Measurements from ENCODE around the gene ANKRD62.

GRCh38 chr18:12053289-12053688 lies 40.4 kb upstream of the ANKRD62 start:
- TF ChIP-seq SIN3A (IDR thresholded peaks at IDR 0.05; ENCODE audit: borderline replicate concordance, insufficient read depth, low read length) (no peak), POLR2AphosphoS5 (IDR thresholded peaks at IDR 0.05; ENCODE audit: low read depth, low read length) (no peak)

All from PFSK-1 (cell line).